ENCODE results near the gene KCNH2.

KCNH2 gene

GRCh38 chr7:150918378-150918777 lies 59.7 kb downstream of the KCNH2 start (continued):
- TF ChIP-seq PRDM2 (tag by site-specific recombination; IDR thresholded peaks at IDR 0.05; ENCODE audit: borderline replicate concordance) (no peak), ZNF341 (tag by site-specific recombination; IDR thresholded peaks at IDR 0.05; ENCODE audit: low read depth) (no peak)

DNA sequence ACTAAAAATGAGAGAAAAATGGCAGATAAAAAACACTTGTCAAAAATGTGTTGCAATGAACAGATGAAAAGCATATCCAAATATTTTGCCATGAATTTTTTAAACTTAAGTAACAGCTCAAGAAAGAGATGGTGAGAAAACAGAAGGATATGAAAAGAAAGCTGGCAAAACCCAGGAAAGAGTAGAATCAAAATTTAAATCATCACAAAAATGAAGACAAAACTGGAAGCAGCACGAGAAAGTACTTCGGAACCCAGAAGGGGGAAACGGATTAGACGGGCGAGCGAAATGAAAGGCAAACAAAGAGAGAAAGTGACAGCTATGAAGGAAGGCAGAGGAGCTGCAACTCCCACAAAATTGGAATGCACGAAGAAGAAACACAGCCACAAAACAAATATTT lies 60.2 kb downstream of the KCNH2 start:
- Histone ChIP-seq H3K4me1 (ENCODE audit: control insufficient read depth, insufficient read depth, low read length) (no peaks in the 10 kb centered on the region), H3K4me3 (ENCODE audit: low read depth, low read length) (no peak overlapping the region), H3K9me3 (ENCODE audit: control insufficient read depth, insufficient read depth, low read depth, low read length) (no peaks in the 10 kb centered on the region), H3K36me3 (ENCODE audit: control insufficient read depth in 2 of 2, insufficient read depth in 1 of 2, low read length in 2 of 2) (no peaks in the 10 kb centered on the region), H3K27ac (ENCODE audit: extremely low read depth, low read depth, low read length) (no peak overlapping the region)
- TF ChIP-seq PRDM1 (tag by site-specific recombination; IDR thresholded peaks at IDR 0.05), result 0 out of 2 replicates have a peak, but pooled peaks have one; percentile 20
- TF ChIP-seq MEIS1 (CRISPR knock-in tag; IDR thresholded peaks at IDR 0.05; ENCODE audit: borderline replicate concordance), result no peak
- TF ChIP-seq ZSCAN23 (tag by site-specific recombination; IDR thresholded peaks at IDR 0.05), result no peak
- TF ChIP-seq ZNF677 (tag by site-specific recombination; IDR thresholded peaks at IDR 0.05), result peak; percentile 60; the same call in 1 of the 2 replicates
- ChIA-PET POLR2A (interaction anchor here (0.6 kb wide), 1 partner anchor 1226 kb away, joined by 5 read pairs; no protein-coding TSS in a partner anchor), CTCF (interaction anchor here (1.0 to 4.7 kb wide), 3 partner anchors 20 to 193 kb away, joined by 3 to 20 read pairs (median 3); no protein-coding TSS in a partner anchor)

DNA sequence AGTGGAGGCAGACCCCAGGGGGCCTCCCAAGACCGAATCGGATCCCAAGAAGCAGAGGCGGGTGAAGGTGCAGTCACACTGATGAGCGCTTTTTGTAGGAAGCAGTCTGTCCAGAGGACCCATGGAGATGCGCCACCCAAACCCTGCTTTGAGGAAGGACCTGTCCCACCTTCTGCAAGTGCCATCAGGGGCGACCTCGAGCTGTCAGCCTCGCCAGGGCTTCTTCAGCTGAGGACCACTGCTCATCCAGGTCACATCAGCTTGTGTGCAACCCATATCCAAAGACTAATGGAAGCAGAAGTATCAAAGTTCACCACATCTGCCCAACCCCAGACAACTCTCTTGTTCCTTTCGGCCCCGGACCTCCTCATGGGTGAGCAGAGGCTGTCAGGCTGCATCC lies 61.5 kb downstream of the KCNH2 start:
- no peaks in the 10 kb centered on the region for H3K36me3 ChIP-seq (ENCODE audit: control insufficient read depth in 2 of 2, insufficient read depth in 1 of 2, low read length in 2 of 2)
- TF ChIP-seq, protein P1, sequence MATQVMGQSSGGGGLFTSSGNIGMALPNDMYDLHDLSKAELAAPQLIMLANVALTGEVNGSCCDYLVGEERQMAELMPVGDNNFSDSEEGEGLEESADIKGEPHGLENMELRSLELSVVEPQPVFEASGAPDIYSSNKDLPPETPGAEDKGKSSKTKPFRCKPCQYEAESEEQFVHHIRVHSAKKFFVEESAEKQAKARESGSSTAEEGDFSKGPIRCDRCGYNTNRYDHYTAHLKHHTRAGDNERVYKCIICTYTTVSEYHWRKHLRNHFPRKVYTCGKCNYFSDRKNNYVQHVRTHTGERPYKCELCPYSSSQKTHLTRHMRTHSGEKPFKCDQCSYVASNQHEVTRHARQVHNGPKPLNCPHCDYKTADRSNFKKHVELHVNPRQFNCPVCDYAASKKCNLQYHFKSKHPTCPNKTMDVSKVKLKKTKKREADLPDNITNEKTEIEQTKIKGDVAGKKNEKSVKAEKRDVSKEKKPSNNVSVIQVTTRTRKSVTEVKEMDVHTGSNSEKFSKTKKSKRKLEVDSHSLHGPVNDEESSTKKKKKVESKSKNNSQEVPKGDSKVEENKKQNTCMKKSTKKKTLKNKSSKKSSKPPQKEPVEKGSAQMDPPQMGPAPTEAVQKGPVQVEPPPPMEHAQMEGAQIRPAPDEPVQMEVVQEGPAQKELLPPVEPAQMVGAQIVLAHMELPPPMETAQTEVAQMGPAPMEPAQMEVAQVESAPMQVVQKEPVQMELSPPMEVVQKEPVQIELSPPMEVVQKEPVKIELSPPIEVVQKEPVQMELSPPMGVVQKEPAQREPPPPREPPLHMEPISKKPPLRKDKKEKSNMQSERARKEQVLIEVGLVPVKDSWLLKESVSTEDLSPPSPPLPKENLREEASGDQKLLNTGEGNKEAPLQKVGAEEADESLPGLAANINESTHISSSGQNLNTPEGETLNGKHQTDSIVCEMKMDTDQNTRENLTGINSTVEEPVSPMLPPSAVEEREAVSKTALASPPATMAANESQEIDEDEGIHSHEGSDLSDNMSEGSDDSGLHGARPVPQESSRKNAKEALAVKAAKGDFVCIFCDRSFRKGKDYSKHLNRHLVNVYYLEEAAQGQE (tag by site-specific recombination; IDR thresholded peaks at IDR 0.05), result no peak
- TF ChIP-seq ZNF529 (tag by site-specific recombination; IDR thresholded peaks at IDR 0.05; ENCODE audit: insufficient replicate concordance) (no peak), ZBTB7A (tag by site-specific recombination; IDR thresholded peaks at IDR 0.05; ENCODE audit: low read depth) (no peak), KLF1 (tag by site-specific recombination; IDR thresholded peaks at IDR 0.05) (no peak), ZNF324 (tag by site-specific recombination; IDR thresholded peaks at IDR 0.05) (no peak), ZNF560 (tag by site-specific recombination; IDR thresholded peaks at IDR 0.05; ENCODE audit: borderline replicate concordance) (no peak), PRDM2 (tag by site-specific recombination; IDR thresholded peaks at IDR 0.05; ENCODE audit: borderline replicate concordance) (no peak), MEIS1 (CRISPR knock-in tag; IDR thresholded peaks at IDR 0.05; ENCODE audit: borderline replicate concordance) (no peak), ZNF366 (tag by site-specific recombination; conservative IDR thresholded peaks at IDR 0.05) (no peak), SETDB1 (IDR thresholded peaks at IDR 0.05; ENCODE audit: insufficient read length, low read length) (no peak)
- TF ChIP-seq, protein P2, sequence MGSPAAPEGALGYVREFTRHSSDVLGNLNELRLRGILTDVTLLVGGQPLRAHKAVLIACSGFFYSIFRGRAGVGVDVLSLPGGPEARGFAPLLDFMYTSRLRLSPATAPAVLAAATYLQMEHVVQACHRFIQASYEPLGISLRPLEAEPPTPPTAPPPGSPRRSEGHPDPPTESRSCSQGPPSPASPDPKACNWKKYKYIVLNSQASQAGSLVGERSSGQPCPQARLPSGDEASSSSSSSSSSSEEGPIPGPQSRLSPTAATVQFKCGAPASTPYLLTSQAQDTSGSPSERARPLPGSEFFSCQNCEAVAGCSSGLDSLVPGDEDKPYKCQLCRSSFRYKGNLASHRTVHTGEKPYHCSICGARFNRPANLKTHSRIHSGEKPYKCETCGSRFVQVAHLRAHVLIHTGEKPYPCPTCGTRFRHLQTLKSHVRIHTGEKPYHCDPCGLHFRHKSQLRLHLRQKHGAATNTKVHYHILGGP (tag by site-specific recombination; IDR thresholded peaks at IDR 0.05), result no peak
- no peaks in the 10 kb centered on the region for H3K9me3 ChIP-seq (ENCODE audit: control insufficient read depth, insufficient read depth, low read depth, low read length)
- H3K4me1 ChIP-seq (ENCODE audit: control insufficient read depth, insufficient read depth, low read length), result no peaks in the 10 kb centered on the region
- no peak overlapping the region for H3K27ac ChIP-seq (ENCODE audit: extremely low read depth, low read depth, low read length)
- ChIA-PET CTCF (interaction anchor here (0.6 kb wide), 1 partner anchor 9 kb away, joined by 4 read pairs; no protein-coding TSS in a partner anchor), POLR2A (no interaction called here)
- no peak overlapping the region for H3K4me3 ChIP-seq (ENCODE audit: low read depth, low read length)

Data from HEK293 (cell line).